ENCODE results near the gene PCNX2. TPM values are rescaled to one million over a fixed set of nuclear protein-coding genes. Genes with fewer than 3 reads are reported as not detected.
"Not testable (repeated sequence)": the region's sequence is repeated elsewhere in the genome, so short reads cannot be mapped to it uniquely, and the experiment has no call there.

The PCNX2 gene
- total and polyA plus RNA-seq, 2 of the 8 experiments (the other 6 are each of a cell fraction or from before 2014, with no cell fraction given): 46.1 to 57.6 TPM

GRCh38 chr1:233003638-233004037, 291.9 kb downstream of the PCNX2 start:
- H4K8ac ChIP-seq (ENCODE audit: extremely low read depth, insufficient read depth, low read length); H3K4ac ChIP-seq (replicated peaks; ENCODE audit: insufficient read length, low read depth, low read length); H3K14ac ChIP-seq (ENCODE audit: insufficient read length); H3K9ac ChIP-seq (replicated peaks in 1 of 4; ENCODE audit: extremely low read depth in 1 of 4, low read depth in 3 of 4, low read length in 3 of 4); H4K91ac ChIP-seq (replicated peaks; ENCODE audit: insufficient read length, low read length); DNase-seq (ENCODE audit: low read depth in 1 of 2, low spot score in 2 of 2); H2BK120ac ChIP-seq (replicated peaks; ENCODE audit: low read depth, low read length); H3K23me2 ChIP-seq (ENCODE audit: low read depth, low read length); H3K9me3 ChIP-seq (ENCODE audit: insufficient read depth in 2 of 2, low read depth in 1 of 2, low read length in 1 of 2); H3K4me2 ChIP-seq (ENCODE audit: insufficient read depth in 1 of 2, low read depth in 2 of 2, low read length in 2 of 2); H3K4me3 ChIP-seq (ENCODE audit: extremely low read depth in 1 of 4, insufficient read depth in 2 of 4, low read depth in 3 of 4, low read length in 4 of 4); H3K79me2 ChIP-seq (ENCODE audit: control insufficient read depth in 1 of 2, insufficient read depth in 2 of 2, low read length in 2 of 2); H3K4me1 ChIP-seq (replicated peaks in 1 of 4; ENCODE audit: control insufficient read depth in 3 of 4, insufficient read depth in 4 of 4, low read length in 3 of 4); H3K27ac ChIP-seq (ENCODE audit: low read depth, low read length); POLR2A ChIA-PET (ENCODE audit: partially characterized antibody); H3K23ac ChIP-seq (ENCODE audit: insufficient read length); H2AK5ac ChIP-seq (ENCODE audit: low read depth, low read length); FAIRE-seq; H2BK20ac ChIP-seq (ENCODE audit: low read length); H4K5ac ChIP-seq (ENCODE audit: insufficient read length, low read depth, low read length); H3K18ac ChIP-seq (ENCODE audit: extremely low read depth, low read length); H2BK15ac ChIP-seq (ENCODE audit: low read length); H3K27me3 ChIP-seq (replicated peaks in 1 of 4; ENCODE audit: control insufficient read depth in 3 of 4, extremely low read depth in 1 of 4, insufficient read depth in 3 of 4, low read length in 3 of 4); H2BK5ac ChIP-seq (ENCODE audit: low read depth, low read length); H3K56ac ChIP-seq (replicated peaks; ENCODE audit: insufficient read length, low read depth, low read length); H2AFZ ChIP-seq (ENCODE audit: low read length); CTCF ChIA-PET (ENCODE audit: partially characterized antibody); H3K79me1 ChIP-seq (ENCODE audit: low read depth, low read length); H4K20me1 ChIP-seq (replicated peaks in 1 of 2; ENCODE audit: control insufficient read depth in 1 of 2, insufficient read depth in 2 of 2, low read length in 2 of 2); H2BK12ac ChIP-seq (ENCODE audit: low read depth, low read length): not testable (repeated sequence)
- 88% methylated on average over 5 of the region's 5 CpGs; no CpG with 5 or more reads in 1 of the 2 experiments for WGBS, 2 experiments (ENCODE audit: extremely low coverage in 1 of 2, insufficient coverage in 1 of 2, insufficient read length in 1 of 2, insufficient replicate concordance in 2 of 2, low coverage in 1 of 2, low lambda C conversion rate in 2 of 2, missing lambda C conversion rate in 1 of 2)
- peaks cover under 1 to 22% (median 12%) of the 10 kb centered on the region in 4 experiments; a peak in 6 of 8 replicates for H3K36me3 ChIP-seq (ENCODE audit: control insufficient read depth in 2 of 4, insufficient read depth in 4 of 4, low read length in 3 of 4)
